GM18526 (cell line): ENCODE results near the gene CANX.

Source experiments
- POLR2A ChIP-seq: IDR thresholded peaks from 3 replicates; pipeline ENCODE4 v1.6.1; 2011; ENCODE audit not compliant: insufficient read length; ENCODE audit errors: extremely low read depth

The CANX gene

DNA sequence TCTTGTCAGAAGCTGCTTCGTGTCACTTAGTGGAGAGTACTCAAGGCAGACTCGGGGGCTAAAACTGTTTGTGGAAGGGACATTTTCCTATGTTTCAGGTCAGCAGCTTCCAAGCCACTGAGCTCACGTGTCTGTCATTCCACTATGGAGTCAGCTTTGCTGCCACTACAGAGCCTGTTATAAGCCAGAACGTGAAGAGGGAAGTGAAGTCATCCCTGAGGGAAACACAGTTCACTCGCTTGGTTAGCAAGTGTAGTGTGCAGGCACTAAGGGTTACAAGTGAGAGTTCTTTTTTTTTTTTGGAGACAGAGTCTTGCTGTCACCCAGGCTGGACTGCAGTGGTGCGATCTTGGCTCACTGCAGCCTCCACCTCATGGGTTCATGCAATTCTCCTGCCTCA is 70.5 kb downstream of the CANX start:
- TF ChIP-seq POLR2A, result no peak

GRCh38 chr5:179769796-179770195 is 71.0 kb downstream of the CANX start:
- TF ChIP-seq POLR2A, result no peak

GRCh38 chr5:179771311-179771895 is 72.6 kb downstream of the CANX start:
- TF ChIP-seq POLR2A, result no peak

- no peak for TF ChIP-seq POLR2A
Measured at GRCh38 chr5:179772351-179772750, 73.6 kb downstream of the CANX start.

DNA sequence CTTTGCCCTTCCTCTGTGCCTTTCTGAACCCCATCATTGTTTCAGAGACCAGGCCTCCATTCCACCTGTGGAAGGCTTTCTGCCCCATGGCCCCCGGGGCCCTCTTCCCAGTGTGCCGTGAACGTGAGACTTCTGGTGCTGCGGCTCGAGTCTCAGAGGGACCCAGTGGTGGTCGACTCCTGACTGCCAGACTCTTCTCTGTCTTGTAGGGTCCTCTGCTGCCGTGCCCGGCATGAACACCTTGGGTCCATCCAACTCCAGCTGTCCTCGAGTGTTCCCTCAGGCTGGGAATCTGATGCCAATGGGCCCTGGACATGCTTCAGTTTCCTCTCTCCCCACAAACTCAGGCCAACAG is 74.9 kb downstream of the CANX start:
- TF ChIP-seq POLR2A, result no peak

DNA sequence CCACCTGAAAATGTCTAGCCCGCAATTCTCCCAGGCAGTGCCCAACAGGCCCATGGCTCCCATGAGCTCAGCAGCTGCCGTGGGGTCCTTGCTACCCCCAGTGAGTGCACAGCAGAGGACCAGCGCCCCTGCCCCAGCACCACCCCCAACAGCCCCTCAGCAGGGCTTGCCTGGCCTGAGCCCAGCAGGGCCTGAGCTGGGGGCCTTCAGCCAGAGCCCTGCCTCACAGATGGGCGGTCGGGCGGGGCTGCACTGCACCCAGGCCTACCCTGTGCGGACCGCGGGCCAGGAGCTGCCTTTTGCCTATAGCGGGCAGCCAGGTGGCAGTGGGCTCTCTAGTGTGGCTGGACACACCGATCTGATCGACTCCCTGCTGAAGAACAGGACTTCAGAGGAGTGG is 75.7 kb downstream of the CANX start:
- no peak for TF ChIP-seq POLR2A

- TF ChIP-seq POLR2A, result no peak
Measured at GRCh38 chr5:179776411-179776938, 77.7 kb downstream of the CANX start.

DNA sequence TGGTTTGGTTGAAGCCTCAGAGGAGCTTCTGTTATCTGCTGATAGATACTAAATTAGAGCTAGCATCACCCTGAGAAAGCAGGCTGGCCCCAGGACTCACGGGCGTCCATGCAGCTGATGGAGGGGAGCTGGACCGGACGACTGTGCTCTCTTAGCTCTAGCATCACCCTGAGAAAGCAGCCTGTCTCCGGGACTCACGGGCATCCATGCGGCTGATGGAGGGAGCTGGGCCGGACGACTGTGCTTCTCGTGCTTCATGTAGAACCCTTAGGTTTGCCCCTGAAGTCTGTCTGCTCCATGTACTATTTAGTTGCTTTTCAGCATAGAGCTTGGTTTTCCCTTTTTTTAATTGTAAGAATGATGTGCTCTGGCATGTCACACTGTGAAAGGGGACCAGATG is 78.7 kb downstream of the CANX start:
- TF ChIP-seq POLR2A, result no peak

DNA sequence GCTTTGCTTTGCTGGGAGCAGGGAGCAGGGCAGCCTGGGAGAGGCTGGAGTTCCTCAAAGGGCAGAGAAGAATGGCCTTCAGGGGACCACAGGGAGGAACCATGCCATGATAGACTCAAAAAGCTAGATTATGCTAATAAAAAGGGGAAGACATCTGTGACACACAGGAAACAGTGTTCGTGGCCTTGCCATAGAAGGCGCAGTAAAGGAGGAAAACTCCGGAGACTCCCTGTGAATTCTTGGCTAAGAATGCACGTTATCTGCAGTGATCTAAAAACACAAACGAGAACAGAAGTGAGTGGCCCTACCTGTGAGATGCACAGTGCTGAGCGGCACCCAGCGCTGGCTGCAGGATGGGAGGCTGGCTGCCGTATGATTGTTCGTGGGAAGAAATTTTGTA is 79.1 kb downstream of the CANX start:
- TF ChIP-seq POLR2A, result no peak

- no peak for TF ChIP-seq POLR2A
Measured at GRCh38 chr5:179778591-179778990, 79.8 kb downstream of the CANX start.

GRCh38 chr5:179779826-179780225 is 81.1 kb downstream of the CANX start:
- no peak for TF ChIP-seq POLR2A

GRCh38 chr5:179780362-179780761 is 81.6 kb downstream of the CANX start:
- no peak for TF ChIP-seq POLR2A
